ENCODE measurements around the gene CLIP1. TPM values are rescaled to one million over a fixed set of nuclear protein-coding genes. Genes with fewer than 3 reads are reported as not detected.

The CLIP1 gene
- total RNA-seq, 2 donors from 2014 or later: 35.4 to 65.8 TPM

DNA sequence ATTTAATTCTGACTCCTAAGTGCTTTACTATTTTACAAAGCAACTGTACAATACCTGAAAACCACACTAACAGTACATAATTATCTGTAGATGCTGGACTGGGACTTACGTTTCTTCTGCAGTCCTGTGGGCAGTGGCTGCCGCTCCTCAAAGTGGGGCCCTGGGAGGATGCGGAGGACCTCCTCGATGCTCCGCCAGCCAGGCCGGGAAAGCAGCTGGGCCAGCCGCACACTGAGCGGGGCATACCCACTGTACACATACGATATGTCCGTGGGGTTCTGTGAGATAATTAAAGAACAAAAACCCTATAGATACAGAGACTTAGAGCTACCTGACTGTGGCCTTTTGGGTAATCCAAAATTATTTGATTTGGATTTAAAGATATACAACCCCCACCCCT is 189.8 kb downstream of the CLIP1 start:
- no peaks in the 10 kb centered on the region for H3K4me1 ChIP-seq
- no peak overlapping the region for H3K9ac ChIP-seq (ENCODE audit: low read depth in 2 of 2, low read length in 2 of 2)
- H3K36me3 ChIP-seq: no peaks in the 10 kb centered on the region
- H3K4me3 ChIP-seq: no peak overlapping the region
- DNase-seq: no peak
- H3K27me3 ChIP-seq: no peaks in the 10 kb centered on the region
- TF ChIP-seq, protein P1, sequence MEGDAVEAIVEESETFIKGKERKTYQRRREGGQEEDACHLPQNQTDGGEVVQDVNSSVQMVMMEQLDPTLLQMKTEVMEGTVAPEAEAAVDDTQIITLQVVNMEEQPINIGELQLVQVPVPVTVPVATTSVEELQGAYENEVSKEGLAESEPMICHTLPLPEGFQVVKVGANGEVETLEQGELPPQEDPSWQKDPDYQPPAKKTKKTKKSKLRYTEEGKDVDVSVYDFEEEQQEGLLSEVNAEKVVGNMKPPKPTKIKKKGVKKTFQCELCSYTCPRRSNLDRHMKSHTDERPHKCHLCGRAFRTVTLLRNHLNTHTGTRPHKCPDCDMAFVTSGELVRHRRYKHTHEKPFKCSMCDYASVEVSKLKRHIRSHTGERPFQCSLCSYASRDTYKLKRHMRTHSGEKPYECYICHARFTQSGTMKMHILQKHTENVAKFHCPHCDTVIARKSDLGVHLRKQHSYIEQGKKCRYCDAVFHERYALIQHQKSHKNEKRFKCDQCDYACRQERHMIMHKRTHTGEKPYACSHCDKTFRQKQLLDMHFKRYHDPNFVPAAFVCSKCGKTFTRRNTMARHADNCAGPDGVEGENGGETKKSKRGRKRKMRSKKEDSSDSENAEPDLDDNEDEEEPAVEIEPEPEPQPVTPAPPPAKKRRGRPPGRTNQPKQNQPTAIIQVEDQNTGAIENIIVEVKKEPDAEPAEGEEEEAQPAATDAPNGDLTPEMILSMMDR (IDR thresholded peaks at IDR 0.05): no peak
- H3K27ac ChIP-seq: no peak overlapping the region
- intact Hi-C loops (cut with DNase I): no loop called here
- H3K9me3 ChIP-seq: no peaks in the 10 kb centered on the region

DNA sequence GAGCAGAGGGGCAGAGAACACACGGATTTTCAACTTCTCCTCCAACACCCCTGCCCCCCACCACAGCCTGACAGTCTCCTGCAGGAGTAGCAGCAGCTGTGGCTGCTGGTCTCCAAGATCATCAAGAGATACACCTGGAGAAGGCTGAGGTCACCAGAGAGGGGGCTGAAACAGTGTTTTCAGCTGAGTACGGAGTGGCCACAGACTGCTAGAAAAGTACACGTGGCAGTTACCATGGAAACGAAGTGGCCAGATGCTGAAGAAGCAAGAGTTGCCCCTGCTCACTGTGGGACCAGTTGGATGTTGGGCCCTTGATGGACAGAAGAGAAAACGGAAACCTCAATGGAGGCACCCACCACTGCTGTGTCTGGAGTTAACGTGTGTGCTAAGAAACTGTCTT is 191.7 kb downstream of the CLIP1 start:
- H3K4me1 ChIP-seq: peaks cover 8% of the 10 kb centered on the region
- intact Hi-C loops (cut with DNase I): no loop called here
- no peaks in the 10 kb centered on the region for H3K36me3 ChIP-seq
- TF ChIP-seq, protein P1 (IDR thresholded peaks at IDR 0.05): no peak
- H3K9me3 ChIP-seq: no peaks in the 10 kb centered on the region
- no peak overlapping the region for H3K27ac ChIP-seq
- no peak overlapping the region for H3K9ac ChIP-seq (ENCODE audit: low read depth in 2 of 2, low read length in 2 of 2)
- no peak overlapping the region for H3K4me3 ChIP-seq
- H3K27me3 ChIP-seq: no peaks in the 10 kb centered on the region
- DNase-seq: no peak

DNA sequence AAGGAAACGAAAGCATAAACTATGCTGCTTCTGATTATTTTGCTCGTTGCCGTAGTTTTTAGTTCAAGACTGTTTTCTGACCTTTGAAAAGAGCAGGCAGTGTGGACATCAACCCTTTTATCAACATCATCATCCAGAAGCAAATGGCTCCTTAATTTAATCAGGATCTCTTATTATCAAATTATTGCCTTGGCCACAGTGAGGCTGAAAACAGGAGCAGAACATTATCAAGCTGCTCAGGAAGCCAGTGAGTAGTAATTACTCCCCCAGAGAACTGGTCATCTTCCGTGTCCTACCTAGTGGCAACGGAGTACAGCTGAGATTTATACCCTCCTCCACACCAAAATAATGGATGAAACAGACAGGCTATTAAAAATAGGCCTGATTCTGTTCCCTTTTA is 194.4 kb downstream of the CLIP1 start:
- no peaks in the 10 kb centered on the region for H3K27me3 ChIP-seq
- no peak overlapping the region for H3K9ac ChIP-seq (ENCODE audit: low read depth in 2 of 2, low read length in 2 of 2)
- DNase-seq: no peak
- H3K4me1 ChIP-seq: peaks cover 14% of the 10 kb centered on the region
- no peaks in the 10 kb centered on the region for H3K9me3 ChIP-seq
- intact Hi-C loops (cut with DNase I): no loop called here
- TF ChIP-seq, protein P1 (IDR thresholded peaks at IDR 0.05): no peak
- H3K36me3 ChIP-seq: no peaks in the 10 kb centered on the region
- no peak overlapping the region for H3K4me3 ChIP-seq
- H3K27ac ChIP-seq: no peak overlapping the region

DNA sequence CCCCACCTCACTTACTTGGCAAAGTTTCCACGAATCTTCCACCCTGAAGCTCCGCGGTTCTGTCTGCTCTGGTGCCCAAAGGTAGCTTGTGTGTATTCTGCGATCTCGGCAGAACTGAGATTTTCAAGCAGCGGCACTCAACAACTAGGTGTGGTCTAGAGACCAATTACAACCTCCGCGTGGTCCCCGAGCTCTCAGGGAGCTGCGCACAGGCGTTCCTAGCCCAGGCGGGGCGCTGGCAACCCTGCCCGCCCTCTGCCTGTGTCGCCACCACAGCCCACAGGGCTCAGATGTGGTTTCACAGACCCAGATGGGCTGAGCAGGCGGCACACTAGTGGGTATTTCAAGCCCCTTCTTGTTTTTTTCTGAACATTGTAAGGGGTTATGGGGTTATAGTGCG is 195.1 kb downstream of the CLIP1 start:
- no peak overlapping the region for H3K27ac ChIP-seq
- no peaks in the 10 kb centered on the region for H3K9me3 ChIP-seq
- no peaks in the 10 kb centered on the region for H3K36me3 ChIP-seq
- H3K27me3 ChIP-seq: no peaks in the 10 kb centered on the region
- intact Hi-C loops (cut with DNase I): no loop called here
- no peak overlapping the region for H3K9ac ChIP-seq (ENCODE audit: low read depth in 2 of 2, low read length in 2 of 2)
- TF ChIP-seq, protein P1 (IDR thresholded peaks at IDR 0.05): no peak
- peaks cover 14% of the 10 kb centered on the region for H3K4me1 ChIP-seq
- DNase-seq: no peak
- H3K4me3 ChIP-seq: no peak overlapping the region

DNA sequence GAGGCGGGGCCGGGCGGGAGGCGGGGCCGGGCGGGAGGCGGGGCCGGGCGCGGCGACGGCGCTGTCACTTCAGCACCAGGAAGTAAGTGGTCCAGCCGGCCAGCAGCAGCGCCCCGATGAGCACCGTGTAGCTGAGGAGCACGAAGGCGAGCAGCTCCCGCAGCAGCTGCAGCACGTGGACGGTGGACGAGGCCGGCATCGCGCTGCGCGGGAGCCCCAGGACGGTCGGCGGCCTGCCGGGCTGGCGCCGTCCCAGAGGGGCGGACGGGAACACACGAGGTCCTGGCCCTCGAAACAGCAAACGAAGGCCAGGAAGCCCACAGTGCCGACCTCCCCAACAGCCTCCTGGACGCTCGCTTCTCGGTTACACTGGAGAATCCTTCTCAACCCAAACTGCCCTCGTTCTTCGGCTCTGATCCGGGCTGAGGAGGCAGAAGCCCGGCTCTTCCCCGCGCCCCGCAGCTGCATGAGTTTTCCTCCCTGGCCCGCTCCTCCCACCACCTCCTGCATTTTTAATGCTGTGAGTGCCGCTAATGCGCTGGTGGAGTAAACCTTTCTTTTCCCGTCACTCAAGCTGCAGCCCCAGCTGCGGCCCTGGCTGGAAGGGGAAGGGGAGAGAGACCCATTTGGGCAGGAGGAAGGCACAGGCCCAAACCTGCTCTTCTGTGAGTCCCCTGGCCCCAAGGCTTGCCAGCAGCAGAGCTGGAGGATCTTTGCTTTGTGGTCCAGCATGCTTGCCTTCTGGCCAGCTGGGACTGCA is 195.9 kb downstream of the CLIP1 start:
- intact Hi-C loops (cut with DNase I): no loop called here
- H3K9ac ChIP-seq (ENCODE audit: low read depth in 2 of 2, low read length in 2 of 2): peak overlapping the region in 1 of 2 donors; percentile 6
- H3K27ac ChIP-seq: peak overlapping the region; percentile 20
- H3K36me3 ChIP-seq: no peaks in the 10 kb centered on the region
- no peaks in the 10 kb centered on the region for H3K27me3 ChIP-seq
- no peaks in the 10 kb centered on the region for H3K9me3 ChIP-seq
- no peak for DNase-seq
- H3K4me1 ChIP-seq: peaks cover 14% of the 10 kb centered on the region
- peak overlapping the region; percentile 33 for H3K4me3 ChIP-seq
- TF ChIP-seq, protein P1 (IDR thresholded peaks at IDR 0.05): no peak
